Adrenal gland (tissue), 5 donors: ENCODE data around the gene CDK9.

ENCODE experiments used
- CTCF ChIP-seq, 6 experiments: fragments of 450-650 bp in 4 of 6; fragments of 200-600 bp in 2 of 6; sonication (generic) in 1 of 6; IDR thresholded peaks; 1 replicate in 5 of 6; 2 replicates in 1 of 6; pipeline versions ENCODE4 v1.5.1 to v1.8.0; 2016 to 2021; ENCODE audit warnings: antibody characterized with exemption in 6 of 6, mild to moderate bottlenecking in 2 of 6, moderate library complexity in 1 of 6
- POLR2A ChIP-seq, 2 donors: fragments of 450-650 bp; IDR thresholded peaks; one replicate each; pipeline ENCODE4 v1.6.1; 2017; ENCODE audit warnings: antibody characterized with exemption in 2 of 2, mild to moderate bottlenecking in 2 of 2, moderate library complexity in 1 of 2
- donor health status: DM: no; HTN: no; CAD: no.

GRCh38 chr9:127826253-127826913 lies 40.5 kb downstream of the CDK9 start:
- TF ChIP-seq POLR2A (IDR thresholded peaks at IDR 0.05) (no peak), CTCF (IDR thresholded peaks at IDR 0.05) (no peak)
